ENCODE results near the gene TBCK.
"Not testable (repeated sequence)": the region's sequence is repeated elsewhere in the genome, so short reads cannot be mapped to it uniquely, and the experiment has no call there.

The TBCK gene

DNA sequence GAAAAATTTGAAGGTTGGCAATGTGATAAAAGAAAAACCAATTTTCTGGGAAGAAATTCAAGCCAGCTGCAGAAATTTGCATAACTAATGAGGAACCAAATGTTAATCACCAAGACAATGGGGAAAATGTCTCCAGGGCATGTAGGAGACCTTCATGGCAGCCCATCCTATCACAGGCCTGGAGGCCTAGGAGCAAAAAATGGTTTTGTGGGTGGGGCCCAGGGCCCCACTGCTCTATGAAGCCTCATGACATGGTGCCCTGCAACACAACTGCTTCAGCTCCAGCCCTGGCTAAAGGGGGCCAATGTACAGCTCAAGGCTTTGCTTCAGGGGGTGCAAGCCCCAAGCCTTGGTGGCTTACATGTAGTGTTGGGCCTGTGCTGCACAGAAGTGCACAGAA lies 184.0 kb downstream of the TBCK start:
- no peak for DNase-seq (ENCODE audit: extremely low read depth, low read depth)
- TF ChIP-seq, protein P1, sequence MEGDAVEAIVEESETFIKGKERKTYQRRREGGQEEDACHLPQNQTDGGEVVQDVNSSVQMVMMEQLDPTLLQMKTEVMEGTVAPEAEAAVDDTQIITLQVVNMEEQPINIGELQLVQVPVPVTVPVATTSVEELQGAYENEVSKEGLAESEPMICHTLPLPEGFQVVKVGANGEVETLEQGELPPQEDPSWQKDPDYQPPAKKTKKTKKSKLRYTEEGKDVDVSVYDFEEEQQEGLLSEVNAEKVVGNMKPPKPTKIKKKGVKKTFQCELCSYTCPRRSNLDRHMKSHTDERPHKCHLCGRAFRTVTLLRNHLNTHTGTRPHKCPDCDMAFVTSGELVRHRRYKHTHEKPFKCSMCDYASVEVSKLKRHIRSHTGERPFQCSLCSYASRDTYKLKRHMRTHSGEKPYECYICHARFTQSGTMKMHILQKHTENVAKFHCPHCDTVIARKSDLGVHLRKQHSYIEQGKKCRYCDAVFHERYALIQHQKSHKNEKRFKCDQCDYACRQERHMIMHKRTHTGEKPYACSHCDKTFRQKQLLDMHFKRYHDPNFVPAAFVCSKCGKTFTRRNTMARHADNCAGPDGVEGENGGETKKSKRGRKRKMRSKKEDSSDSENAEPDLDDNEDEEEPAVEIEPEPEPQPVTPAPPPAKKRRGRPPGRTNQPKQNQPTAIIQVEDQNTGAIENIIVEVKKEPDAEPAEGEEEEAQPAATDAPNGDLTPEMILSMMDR (IDR thresholded peaks at IDR 0.05; ENCODE audit: low read depth, low read length) = no peak

DNA sequence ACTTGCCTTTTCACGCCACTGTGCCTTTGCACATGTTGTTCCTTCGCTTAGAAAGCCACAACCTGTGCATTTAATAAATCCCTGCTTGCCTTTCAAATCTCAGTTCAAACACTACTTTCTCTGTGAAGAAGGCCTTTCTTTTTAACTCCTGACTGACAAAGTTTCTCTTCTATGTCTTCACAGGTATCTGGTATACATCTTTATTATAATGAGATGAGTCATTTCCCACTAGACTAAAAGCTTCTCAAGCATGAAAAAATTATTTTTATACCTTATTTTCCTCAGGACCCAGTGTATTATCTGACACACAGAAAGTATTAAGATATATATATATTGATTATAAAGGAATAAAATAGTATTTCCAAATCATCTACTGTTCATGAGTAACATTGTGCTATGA lies 189.9 kb downstream of the TBCK start:
- TF ChIP-seq, protein P1 (IDR thresholded peaks at IDR 0.05; ENCODE audit: low read depth, low read length) = no peak
- DNase-seq (ENCODE audit: extremely low read depth, low read depth) = no peak

DNA sequence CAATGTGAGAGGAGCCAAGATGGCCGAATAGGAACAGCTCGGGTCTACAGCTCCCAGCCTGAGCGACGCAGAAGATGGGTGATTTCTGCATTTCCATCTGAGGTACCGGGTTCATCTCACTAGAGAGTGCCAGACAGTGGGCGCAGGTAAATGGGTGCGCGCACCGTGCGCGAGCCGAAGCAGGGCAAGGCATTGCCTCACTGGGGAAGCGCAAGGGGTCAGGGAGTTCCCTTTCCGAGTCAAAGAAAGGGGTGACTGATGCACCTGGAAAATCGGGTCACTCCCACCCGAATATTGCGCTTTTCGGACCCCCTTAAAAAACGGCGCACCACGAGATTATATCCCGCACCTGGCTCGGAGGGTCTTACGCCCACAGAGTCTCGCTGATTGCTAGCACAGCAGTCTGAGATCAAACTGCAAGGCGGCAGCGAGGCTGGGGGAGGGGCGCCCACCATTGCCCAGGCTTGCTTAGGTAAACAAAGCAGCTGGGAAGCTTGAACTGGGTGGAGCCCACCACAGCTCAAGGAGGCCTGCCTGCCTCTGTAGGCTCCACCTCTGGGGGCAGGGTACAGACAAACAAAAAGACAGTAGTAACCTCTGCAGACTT lies 196.0 kb downstream of the TBCK start:
- DNase-seq (ENCODE audit: extremely low read depth, low read depth) = not testable (repeated sequence)

DNA sequence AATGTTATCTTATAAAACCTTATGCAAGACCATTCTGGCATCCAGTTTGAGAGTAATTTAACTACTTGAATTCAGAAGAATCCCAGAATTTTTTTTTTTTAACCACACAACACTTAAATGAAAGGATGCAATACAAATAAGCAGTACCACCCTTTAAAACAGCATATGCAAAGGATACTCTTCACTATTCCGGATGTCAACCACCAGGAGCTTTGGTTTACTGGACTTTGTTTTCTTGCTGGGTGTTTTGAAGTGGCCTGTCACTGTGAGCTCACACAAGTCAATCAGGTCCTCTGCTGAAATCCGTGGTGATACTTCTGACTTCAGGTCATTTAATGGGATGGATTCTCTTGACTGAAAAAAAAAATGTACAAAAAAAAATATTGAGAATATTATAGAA lies 200.0 kb downstream of the TBCK start:
- TF ChIP-seq, protein P1 (IDR thresholded peaks at IDR 0.05; ENCODE audit: low read depth, low read length) = no peak
- no peak for DNase-seq (ENCODE audit: extremely low read depth, low read depth)

DNA sequence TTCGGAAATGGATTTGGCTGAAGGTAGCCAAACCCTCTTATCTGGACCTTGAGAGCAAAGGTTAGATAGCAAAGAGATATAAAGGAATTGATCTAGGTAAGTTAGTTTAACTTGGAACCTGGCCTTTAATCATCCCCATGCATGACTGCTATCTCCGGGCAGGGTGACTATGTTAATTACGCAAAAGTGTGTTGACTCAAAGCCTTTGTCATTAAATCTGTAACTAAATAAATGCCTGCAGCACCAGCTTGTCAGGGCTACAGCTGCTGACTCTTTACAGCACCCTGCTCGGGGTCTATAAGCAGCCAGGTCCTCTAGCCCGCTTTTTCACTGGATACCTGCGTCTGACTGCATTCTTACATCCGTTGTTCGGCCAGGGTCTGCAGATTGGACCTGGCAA lies 201.7 kb downstream of the TBCK start:
- no peak for DNase-seq (ENCODE audit: extremely low read depth, low read depth)
- TF ChIP-seq, protein P1 (IDR thresholded peaks at IDR 0.05; ENCODE audit: low read depth, low read length) = no peak

DNA sequence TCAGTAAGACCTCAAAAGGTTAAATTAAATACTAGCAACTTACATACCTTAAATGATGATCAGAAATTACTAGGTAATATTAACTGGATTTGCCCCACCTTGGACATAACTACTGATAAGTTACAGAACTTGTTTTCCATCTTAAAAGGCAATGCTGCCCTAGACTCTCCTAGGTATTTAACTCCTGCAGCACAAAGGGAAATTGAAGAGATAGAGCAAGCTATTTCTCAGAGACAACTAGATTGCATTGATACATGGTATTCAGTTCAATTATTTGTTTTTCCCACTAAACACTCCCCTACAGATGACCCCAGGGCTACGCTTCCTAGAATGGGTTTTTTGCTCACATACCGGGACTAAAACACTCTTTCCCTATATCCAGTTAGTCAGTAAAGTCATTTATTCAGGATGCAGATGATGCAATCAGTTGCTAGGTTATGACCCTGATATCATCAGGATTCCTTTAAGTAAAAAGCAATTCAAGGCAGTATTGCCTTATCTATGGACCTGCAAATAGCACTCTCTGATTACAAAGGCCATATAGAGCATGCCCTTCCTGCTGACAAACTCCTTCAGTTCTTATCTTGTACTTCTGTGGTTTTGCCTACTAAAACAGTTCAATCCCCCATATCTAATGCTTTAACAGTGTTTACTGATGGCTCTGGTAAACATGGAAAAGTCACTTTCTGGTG lies 204.1 kb downstream of the TBCK start:
- DNase-seq (ENCODE audit: extremely low read depth, low read depth) = not testable (repeated sequence)

DNA sequence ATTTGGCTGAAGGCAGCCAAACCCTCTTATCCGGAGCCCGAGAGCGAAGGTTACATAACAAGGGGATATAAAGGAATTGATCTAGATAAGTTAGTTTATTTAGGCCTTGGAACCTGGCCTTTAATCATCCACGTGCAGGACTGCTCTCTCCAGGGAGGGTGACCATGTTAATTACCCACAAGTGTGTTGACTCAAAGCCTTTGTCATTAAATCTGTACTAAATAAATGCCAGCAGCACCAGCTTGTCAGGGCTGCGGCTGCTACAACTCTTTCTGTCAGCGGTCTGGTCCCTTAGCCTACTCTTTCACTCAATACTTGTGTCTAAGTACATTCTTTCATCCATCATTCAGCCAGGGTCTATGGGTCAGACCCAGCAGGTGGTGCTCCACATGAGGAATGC lies 206.1 kb downstream of the TBCK start:
- no peak for DNase-seq (ENCODE audit: extremely low read depth, low read depth)
- TF ChIP-seq, protein P1 (IDR thresholded peaks at IDR 0.05; ENCODE audit: low read depth, low read length) = no peak

DNA sequence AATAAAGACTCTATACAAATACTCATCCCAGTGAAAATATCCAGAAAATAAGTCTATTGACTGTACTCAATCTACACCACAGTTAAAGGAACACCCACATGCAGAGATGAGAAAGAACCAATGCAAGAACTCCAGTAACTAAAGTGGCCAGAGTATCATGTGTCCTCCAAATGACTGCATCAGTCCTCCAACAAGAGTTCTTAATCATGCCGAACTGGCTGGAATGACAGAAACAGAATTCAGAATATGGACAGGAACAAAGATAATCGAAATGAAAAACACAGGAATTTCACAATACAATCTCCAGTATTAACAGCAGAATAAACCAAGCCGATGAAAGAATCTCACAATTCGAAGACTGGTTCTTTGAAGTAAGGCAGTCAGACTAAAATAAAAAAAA lies 210.3 kb downstream of the TBCK start:
- DNase-seq (ENCODE audit: extremely low read depth, low read depth) = no peak
- TF ChIP-seq, protein P1 (IDR thresholded peaks at IDR 0.05; ENCODE audit: low read depth, low read length) = no peak

Data from AG09319 (cell line).